Activated T-helper 2 cell treated with anti-CD3 and anti-CD28 coated beads, Interferon-gamma antibody, Interleukin-2, Interleukin-4, amounts not matched to agents 10 μg/mL and 5 μg/mL and 100 μg/mL, durations not matched to agents 14 hours and 24 hours and 36 hours (primary cell): Measurements from ENCODE around the gene CNTD1. TPM values are rescaled to one million over a fixed set of nuclear protein-coding genes. Genes with fewer than 3 reads are reported as not detected.
"Not testable (repeated sequence)": the region's sequence is repeated elsewhere in the genome, so short reads cannot be mapped to it uniquely, and the experiment has no call there.

Source experiments
- DNase-seq: peaks from one replicate; pipeline ENCODE4 v3.0.0; 2021; ENCODE audit warnings: low spot score
- H3K27ac Mint-ChIP-seq: one replicate; pipeline ENCODE4 v1.8.0; 2021; ENCODE audit warnings: mixed read lengths
- H3K27me3 Mint-ChIP-seq: one replicate; pipeline ENCODE4 v1.8.0; 2021; ENCODE audit warnings: low read depth, mixed read lengths
- H3K36me3 Mint-ChIP-seq: one replicate; pipeline ENCODE4 v1.8.0; 2021; ENCODE audit warnings: low read depth, mixed read lengths
- H3K4me1 Mint-ChIP-seq: one replicate; pipeline ENCODE4 v1.8.0; 2021; ENCODE audit warnings: low read depth, mixed read lengths
- H3K4me3 Mint-ChIP-seq: one replicate; pipeline ENCODE4 v1.8.0; 2021; ENCODE audit warnings: low read depth, mild to moderate bottlenecking, moderate library complexity, mixed read lengths
- H3K9me3 Mint-ChIP-seq: one replicate; pipeline ENCODE4 v1.8.0; 2021; ENCODE audit warnings: mixed read lengths
- intact Hi-C: fragments of 100-400 bp; cut with micrococcal nuclease; formaldehyde crosslinking; loops from one replicate; pipeline ENCODE4 v1.15.1; 2023
- total RNA-seq: library from RNA; stranded (reverse); gene quantifications from 2 replicates; pipeline ENCODE4 v1.2.3, GENCODE V29; 2022

Gene CNTD1
- total RNA-seq, 1 donor from 2014 or later, result 0.09 TPM

GRCh38 chr17:42846594-42847280, 48.1 kb downstream of the CNTD1 start:
- H3K27ac Mint-ChIP-seq, result no peak overlapping the region
- no peak overlapping the region for H3K4me3 Mint-ChIP-seq
- no peaks in the 10 kb centered on the region for H3K27me3 Mint-ChIP-seq

GRCh38 chr17:42848093-42848492, 49.4 kb downstream of the CNTD1 start:
- Mint-ChIP-seq H3K27me3 (no peaks in the 10 kb centered on the region), H3K36me3 (peaks cover 25% of the 10 kb centered on the region), H3K4me3 (no peak overlapping the region), H3K9me3 (no peaks in the 10 kb centered on the region), H3K4me1 (peaks cover 14% of the 10 kb centered on the region), H3K27ac (no peak overlapping the region)
- intact Hi-C loops, result no loop called here
- DNase-seq, result no peak

More at GRCh38 chr17:42846594-42847280, 48.1 kb downstream of the CNTD1 start:
- H3K36me3 Mint-ChIP-seq, result peaks cover 38% of the 10 kb centered on the region
- no peaks in the 10 kb centered on the region for H3K9me3 Mint-ChIP-seq
- DNase-seq, result no peak
- peaks cover 14% of the 10 kb centered on the region for H3K4me1 Mint-ChIP-seq
- intact Hi-C loops, result loop anchor here (2.0 kb wide), 1 partner anchor 82 kb away; no protein-coding TSS in a partner anchor

DNA sequence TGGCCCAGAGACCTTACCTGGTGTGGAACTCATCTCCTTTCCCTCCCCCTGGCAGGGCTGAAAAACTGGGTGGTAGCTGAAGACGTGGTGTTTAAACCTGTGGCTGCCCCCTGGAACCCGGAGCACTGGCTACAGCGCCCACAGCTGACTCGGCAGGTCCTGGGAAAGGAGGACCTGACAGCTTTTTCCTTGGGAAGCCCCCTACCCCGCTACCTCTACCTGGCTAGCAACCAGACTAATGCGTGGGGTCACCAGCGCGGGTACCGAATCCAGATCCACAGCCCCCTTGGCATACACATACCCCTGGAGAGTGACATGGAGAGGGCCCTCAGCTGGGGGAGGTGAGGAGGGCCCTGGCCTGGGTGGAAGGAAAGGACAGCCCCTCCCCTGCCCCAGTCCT, 50.4 kb downstream of the CNTD1 start:
- Mint-ChIP-seq H3K27ac (no peak overlapping the region), H3K36me3 (peaks cover 15% of the 10 kb centered on the region), H3K4me1 (peaks cover 14% of the 10 kb centered on the region), H3K4me3 (no peak overlapping the region), H3K27me3 (no peaks in the 10 kb centered on the region), H3K9me3 (no peaks in the 10 kb centered on the region)
- intact Hi-C loops, result no loop called here
- no peak for DNase-seq

DNA sequence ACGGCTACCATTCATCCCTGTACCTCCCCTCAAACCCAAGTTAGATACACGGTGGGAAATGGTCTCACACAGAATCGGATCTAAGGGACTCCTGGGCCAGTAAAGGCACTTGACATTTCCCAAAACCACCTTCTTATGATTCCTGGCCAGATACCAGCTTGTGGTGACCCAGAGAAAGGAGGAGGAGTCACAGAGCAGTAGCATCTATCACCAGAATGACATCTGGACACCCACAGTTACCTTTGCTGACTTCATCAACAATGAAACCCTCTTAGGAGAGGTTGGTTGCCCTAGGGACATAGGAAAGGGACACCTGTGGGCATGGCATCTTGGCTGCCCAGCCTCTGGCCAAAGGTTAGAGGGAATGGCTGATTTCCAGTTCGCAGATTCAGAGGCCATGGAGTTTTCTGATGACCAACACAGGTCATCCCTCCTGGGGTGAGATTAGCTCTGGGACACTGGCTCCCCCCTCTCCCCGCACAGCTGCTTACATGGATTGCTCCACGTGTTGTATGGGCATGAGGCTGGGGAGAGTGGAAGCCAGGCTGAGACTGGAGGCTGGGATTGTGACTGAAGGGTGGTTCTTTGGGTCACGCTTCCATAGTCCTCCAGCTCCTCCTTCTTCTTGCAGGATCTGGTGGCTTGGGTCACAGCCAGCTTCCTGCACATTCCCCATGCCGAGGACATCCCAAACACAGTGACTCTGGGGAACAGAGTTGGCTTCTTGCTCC, 51.0 kb downstream of the CNTD1 start:
- no peak overlapping the region for H3K27ac Mint-ChIP-seq
- no peak for DNase-seq
- intact Hi-C loops, result no loop called here
- H3K4me1 Mint-ChIP-seq, result peaks cover 14% of the 10 kb centered on the region
- no peak overlapping the region for H3K4me3 Mint-ChIP-seq
- H3K9me3 Mint-ChIP-seq, result no peaks in the 10 kb centered on the region
- H3K27me3 Mint-ChIP-seq, result no peaks in the 10 kb centered on the region
- H3K36me3 Mint-ChIP-seq, result peaks cover 9% of the 10 kb centered on the region

GRCh38 chr17:42850954-42851353, 52.3 kb downstream of the CNTD1 start, which contains the start of gene AOC3:
AOC3 (plus strand) TSS chr17:42851199; CDS start chr17:42851344, 145 bp downstream.
- intact Hi-C loops, result no loop called here
- Mint-ChIP-seq H3K4me3 (no peak within 1 kb of the TSS), H3K27me3 (no peaks in the 10 kb centered on the region), H3K4me1 (peaks cover 8% of the 10 kb centered on the region), H3K36me3 (no peaks in the 10 kb centered on the region), H3K9me3 (no peaks in the 10 kb centered on the region), H3K27ac (no peak within 1 kb of the TSS)
- DNase-seq, result no peak

- DNase-seq, H3K4me1 Mint-ChIP-seq, H3K4me3 Mint-ChIP-seq, intact Hi-C loops, H3K27me3 Mint-ChIP-seq, H3K9me3 Mint-ChIP-seq, H3K27ac Mint-ChIP-seq, H3K36me3 Mint-ChIP-seq: not testable (repeated sequence)
Measured at GRCh38 chr17:42851371-42852240, 52.9 kb downstream of the CNTD1 start.

GRCh38 chr17:42852351-42852750, 53.7 kb downstream of the CNTD1 start:
- no peak for DNase-seq
- Mint-ChIP-seq H3K27ac (no peak overlapping the region), H3K4me1 (no peaks in the 10 kb centered on the region), H3K9me3 (no peaks in the 10 kb centered on the region), H3K36me3 (no peaks in the 10 kb centered on the region), H3K4me3 (no peak overlapping the region), H3K27me3 (no peaks in the 10 kb centered on the region)
- intact Hi-C loops, result no loop called here

DNA sequence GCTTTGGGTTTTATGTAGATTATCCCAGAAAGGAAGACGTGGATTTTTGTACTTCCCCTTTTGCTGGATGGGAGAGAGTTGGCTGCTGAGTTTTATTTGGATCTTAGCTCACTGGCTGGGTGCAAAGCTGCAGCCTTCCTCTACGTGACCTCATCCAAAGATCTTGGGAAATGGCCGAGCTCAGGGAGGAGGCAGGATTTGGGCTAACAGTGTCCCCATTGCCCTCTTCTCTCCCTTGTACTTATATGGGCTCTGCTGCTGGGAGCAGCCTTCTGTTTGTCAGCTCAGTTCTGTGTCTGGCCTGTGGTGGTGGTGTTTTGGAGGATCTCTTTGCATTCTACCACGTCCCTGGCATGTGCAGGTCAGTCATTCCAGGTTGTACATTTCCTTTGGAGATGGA, 54.3 kb downstream of the CNTD1 start:
- Mint-ChIP-seq H3K4me3 (no peak overlapping the region), H3K27me3 (no peaks in the 10 kb centered on the region), H3K36me3 (no peaks in the 10 kb centered on the region), H3K9me3 (no peaks in the 10 kb centered on the region), H3K4me1 (no peaks in the 10 kb centered on the region), H3K27ac (no peak overlapping the region)
- no peak for DNase-seq
- intact Hi-C loops, result no loop called here

GRCh38 chr17:42853597-42853967, 54.9 kb downstream of the CNTD1 start:
- intact Hi-C loops, result no loop called here
- DNase-seq, result no peak
- Mint-ChIP-seq H3K27ac (no peak overlapping the region), H3K36me3 (no peaks in the 10 kb centered on the region), H3K4me3 (no peak overlapping the region), H3K4me1 (no peaks in the 10 kb centered on the region), H3K9me3 (no peaks in the 10 kb centered on the region), H3K27me3 (no peaks in the 10 kb centered on the region)

DNA sequence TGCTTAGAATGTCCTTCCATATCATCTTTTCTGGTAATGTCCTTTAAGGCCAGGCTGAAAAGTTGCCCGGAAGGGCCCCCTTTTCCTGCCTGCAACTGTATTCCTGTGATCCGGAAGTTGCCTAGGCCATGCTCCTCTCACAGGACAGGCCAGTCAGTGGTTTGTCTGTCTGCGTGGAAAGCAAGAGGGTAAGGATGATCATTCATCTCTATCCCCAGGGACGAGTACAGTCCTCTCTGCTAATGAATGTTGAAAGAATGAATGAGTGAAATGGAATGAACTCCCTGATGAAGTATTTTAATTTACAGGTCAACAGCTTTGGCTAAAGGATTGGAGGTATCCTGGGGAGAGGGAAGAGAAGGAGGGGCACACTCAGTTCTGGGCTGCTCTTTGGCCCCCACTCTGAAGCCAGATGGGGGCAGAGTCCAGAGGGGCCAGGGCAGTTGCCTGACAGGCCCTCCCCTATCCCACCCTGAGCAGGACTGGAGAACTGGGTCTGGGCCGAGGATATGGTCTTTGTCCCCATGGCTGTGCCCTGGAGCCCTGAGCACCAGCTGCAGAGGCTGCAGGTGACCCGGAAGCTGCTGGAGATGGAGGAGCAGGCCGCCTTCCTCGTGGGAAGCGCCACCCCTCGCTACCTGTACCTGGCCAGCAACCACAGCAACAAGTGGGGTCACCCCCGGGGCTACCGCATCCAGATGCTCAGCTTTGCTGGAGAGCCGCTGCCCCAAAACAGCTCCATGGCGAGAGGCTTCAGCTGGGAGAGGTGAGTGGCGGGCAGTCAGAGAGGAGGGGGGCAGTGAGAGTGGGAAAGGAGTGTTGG, 55.5 kb downstream of the CNTD1 start:
- no peaks in the 10 kb centered on the region for H3K4me1 Mint-ChIP-seq
- H3K27ac Mint-ChIP-seq, result no peak overlapping the region
- intact Hi-C loops, result no loop called here
- H3K27me3 Mint-ChIP-seq, result no peaks in the 10 kb centered on the region
- H3K36me3 Mint-ChIP-seq, result no peaks in the 10 kb centered on the region
- no peaks in the 10 kb centered on the region for H3K9me3 Mint-ChIP-seq
- DNase-seq, result no peak
- no peak overlapping the region for H3K4me3 Mint-ChIP-seq

DNA sequence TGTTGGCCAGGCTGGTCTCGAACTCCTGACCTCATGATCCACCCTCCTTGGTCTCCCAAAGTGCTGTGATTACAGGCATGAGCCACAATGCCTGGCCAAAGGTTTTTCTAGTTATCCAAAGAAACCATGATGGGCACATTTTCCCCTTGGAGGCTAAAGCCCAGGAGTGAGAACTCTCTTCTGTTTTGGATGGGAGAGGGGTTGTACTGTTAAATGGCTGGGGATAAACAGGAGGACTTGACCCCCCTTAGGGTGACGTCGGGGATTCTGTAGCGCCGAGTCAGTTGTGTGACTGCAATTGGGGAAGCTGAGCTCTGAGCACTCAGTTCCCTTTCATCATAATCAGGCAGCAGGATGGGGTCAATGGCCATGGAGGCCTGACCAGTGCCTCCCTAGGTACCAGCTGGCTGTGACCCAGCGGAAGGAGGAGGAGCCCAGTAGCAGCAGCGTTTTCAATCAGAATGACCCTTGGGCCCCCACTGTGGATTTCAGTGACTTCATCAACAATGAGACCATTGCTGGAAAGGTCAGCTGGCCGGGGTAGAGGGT, 56.5 kb downstream of the CNTD1 start:
- Mint-ChIP-seq H3K27ac (no peak overlapping the region), H3K4me1 (no peaks in the 10 kb centered on the region), H3K4me3 (no peak overlapping the region), H3K27me3 (no peaks in the 10 kb centered on the region), H3K36me3 (no peaks in the 10 kb centered on the region), H3K9me3 (no peaks in the 10 kb centered on the region)
- no peak for DNase-seq
- intact Hi-C loops, result no loop called here

DNA sequence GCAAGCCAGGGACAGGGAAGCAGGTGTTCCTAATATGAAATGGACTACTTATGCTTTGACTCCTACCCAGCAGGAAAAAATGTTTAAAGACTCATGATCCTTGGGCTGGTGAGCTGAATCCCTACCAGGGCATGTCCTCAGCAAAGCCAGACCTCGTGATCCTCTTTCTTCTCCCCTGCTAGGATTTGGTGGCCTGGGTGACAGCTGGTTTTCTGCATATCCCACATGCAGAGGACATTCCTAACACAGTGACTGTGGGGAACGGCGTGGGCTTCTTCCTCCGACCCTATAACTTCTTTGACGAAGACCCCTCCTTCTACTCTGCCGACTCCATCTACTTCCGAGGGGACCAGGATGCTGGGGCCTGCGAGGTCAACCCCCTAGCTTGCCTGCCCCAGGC, 57.4 kb downstream of the CNTD1 start:
- H3K9me3 Mint-ChIP-seq, H3K27ac Mint-ChIP-seq, DNase-seq, H3K36me3 Mint-ChIP-seq, H3K4me3 Mint-ChIP-seq, H3K4me1 Mint-ChIP-seq, H3K27me3 Mint-ChIP-seq, intact Hi-C loops: not testable (repeated sequence)
